T-cell (primary cell): ENCODE results near the gene SNN. TPM values are rescaled to one million over a fixed set of nuclear protein-coding genes. Genes with fewer than 3 reads are reported as not detected.
A peak's percentile ranks its signal among the peaks of the same experiment; 100 is the strongest.

Source experiments
- ATAC-seq, 4 experiments: fragments of 200-7000 bp in 3 of 4; fragments of 150-1000 bp in 1 of 4; cut with Tn5 transposase; replicated peaks in 1 of 4; 1 replicate in 3 of 4; 2 replicates in 1 of 4; pipeline ENCODE4 v1.10.0; 2021; ENCODE audit warnings: moderate library complexity in 3 of 4, mild to moderate bottlenecking in 2 of 4, moderate number of reproducible peaks in 1 of 4
- CTCF ChIA-PET, 2 donors: fragments of 300-600 bp; sonication (Branson Sonifier 250); formaldehyde crosslinking; loops; one replicate each; lab custom pipeline; 2022; ENCODE audit warnings: antibody characterized with exemption in 2 of 2; lab: Charles Lee
- POLR2A ChIA-PET, 2 donors: fragments of 300-600 bp; sonication (Branson Sonifier 250); formaldehyde crosslinking; loops; one replicate each; lab custom pipeline; 2022; ENCODE audit warnings: antibody characterized with exemption in 2 of 2; lab: Charles Lee
- DNase-seq, 35 experiments: peaks; one replicate each; pipeline versions ENCODE4 v3.0.0 to v3.0.0-alpha.2; 2013 to 2023
- H3K27ac ChIP-seq: one replicate; pipeline ENCODE4 v1.5.1; 2013; ENCODE audit warnings: low read length
- H3K27me3 ChIP-seq, 2 experiments: replicated peaks in 1 of 2; 1 replicate in 1 of 2; 2 replicates in 1 of 2; pipeline versions ENCODE4 v1.6.1 to v1.7.0; 2013; ENCODE audit warnings: low read length in 1 of 2, mixed read lengths in 1 of 2; ENCODE audit not compliant: control insufficient read depth in 2 of 2, insufficient read depth in 2 of 2; ENCODE audit errors: extremely low read depth in 1 of 2
- H3K36me3 ChIP-seq, 2 donors: 1 replicate in 1 of 2; 2 replicates in 1 of 2; pipeline versions ENCODE4 v1.6.1 to v1.7.0; 2013; ENCODE audit warnings: low read length in 1 of 2; ENCODE audit not compliant: control insufficient read depth in 2 of 2, insufficient read depth in 1 of 2; ENCODE audit errors: extremely low read depth in 1 of 2
- H3K4me1 ChIP-seq, 2 experiments: 1 replicate in 1 of 2; 2 replicates in 1 of 2; pipeline versions ENCODE4 v1.6.1 to v1.7.0; 2013; ENCODE audit warnings: low read length in 2 of 2, mixed read lengths in 1 of 2; ENCODE audit not compliant: insufficient read depth in 2 of 2, control insufficient read depth in 1 of 2; ENCODE audit errors: extremely low read depth in 1 of 2
- H3K4me3 ChIP-seq, 2 donors: 1 replicate in 1 of 2; 2 replicates in 1 of 2; pipeline versions ENCODE4 v1.5.1 to v1.7.0; 2013; ENCODE audit warnings: mild to moderate bottlenecking in 2 of 2, low read length in 1 of 2, moderate library complexity in 1 of 2; ENCODE audit not compliant: control insufficient read depth in 1 of 2; ENCODE audit errors: extremely low read depth in 1 of 2
- H3K9me3 ChIP-seq: 2 replicates; pipeline ENCODE4 v1.7.0; 2013
- H3K27ac Mint-ChIP-seq, 2 donors: one replicate each; pipeline ENCODE4 v1.8.0; 2020 to 2021; ENCODE audit warnings: mild to moderate bottlenecking in 2 of 2, mixed read lengths in 2 of 2
- H3K27me3 Mint-ChIP-seq, 2 donors: one replicate each; pipeline ENCODE4 v1.8.0; 2021 to 2022; ENCODE audit warnings: mixed read lengths in 2 of 2
- H3K36me3 Mint-ChIP-seq: one replicate; pipeline ENCODE4 v1.8.0; 2021; ENCODE audit warnings: mixed read lengths
- H3K4me1 Mint-ChIP-seq, 3 donors: one replicate each; pipeline ENCODE4 v1.8.0; 2020 to 2022; ENCODE audit warnings: mixed read lengths in 3 of 3, mild to moderate bottlenecking in 1 of 3
- H3K4me3 Mint-ChIP-seq, 3 donors: one replicate each; pipeline ENCODE4 v1.8.0; 2020 to 2022; ENCODE audit warnings: mild to moderate bottlenecking in 3 of 3, mixed read lengths in 3 of 3, moderate library complexity in 3 of 3
- H3K9me3 Mint-ChIP-seq, 3 donors: one replicate each; pipeline ENCODE4 v1.8.0; 2020 to 2022; ENCODE audit warnings: mixed read lengths in 3 of 3
- WGBS: methylation state at CpG from one replicate; pipeline ENCODE4 v1.1.5; 2013; ENCODE audit warnings: missing lambda C conversion rate; ENCODE audit not compliant: insufficient coverage; 5-methylcytosine and 5-hydroxymethylcytosine counted together
- total RNA-seq, 35 experiments: library from RNA in 6 of 35; stranded (reverse) in 6 of 35; fragments of 120-200 nt in 1 of 35; gene quantifications; one replicate each; pipeline versions ENCODE4 v1.2.1 to v1.2.4 and lab custom pipeline; 2013 to 2026

Gene SNN
- total RNA-seq, 5 donors from 2014 or later (not counting 1 experiment from before 2014, with no cell fraction given), result 17.4 to 56.2 (median 22.7) TPM

DNA sequence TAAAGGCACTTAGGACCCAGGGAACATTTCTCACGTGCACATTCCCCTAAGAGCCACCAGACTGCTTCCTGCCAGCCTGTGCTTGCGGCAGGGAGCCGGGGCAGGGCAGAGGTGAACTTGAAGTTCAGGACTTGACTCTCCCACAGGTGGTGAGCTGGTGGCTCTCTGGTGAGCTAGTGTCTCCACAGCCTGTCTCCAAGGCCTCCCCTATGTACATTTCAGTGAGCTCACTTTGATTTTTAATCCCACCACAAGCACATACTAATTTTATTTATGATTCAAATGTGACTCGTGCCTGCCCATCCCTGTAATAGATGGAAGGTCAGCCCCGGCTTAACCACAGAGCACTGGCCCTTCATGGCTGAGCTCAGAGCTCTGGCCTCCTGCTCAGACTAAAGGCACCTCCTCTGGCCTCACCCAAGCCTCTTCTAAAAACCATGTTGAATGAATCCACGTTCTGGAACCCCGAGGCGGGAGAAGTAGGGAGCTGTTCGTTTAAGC is 9.2 kb downstream of the SNN start:
- H3K27ac ChIP-seq, result peak overlapping the region; percentile 11
- peaks cover 18 to 57% of the 10 kb centered on the region in 2 experiments for H3K4me1 ChIP-seq
- no peak overlapping the region for H3K4me3 ChIP-seq
- 39% methylated on average over 6 of the region's 9 CpGs for WGBS
- peak overlapping the region; percentile 73 to 77 for H3K27ac Mint-ChIP-seq
- H3K36me3 Mint-ChIP-seq, result peaks cover 24% of the 10 kb centered on the region
- H3K36me3 ChIP-seq, result peaks cover 13 to 47% of the 10 kb centered on the region in 2 donors
- ChIA-PET POLR2A (interaction anchor here (0.6 to 0.8 kb wide), 3 partner anchors 95 to 165 kb away, joined by 3 to 6 read pairs (median 3); no protein-coding TSS in a partner anchor), CTCF (interaction anchor here in 1 of 2 donors (0.6 to 1.0 kb wide), 2 partner anchors 38 to 146 kb away, joined by 3 to 4 read pairs; no protein-coding TSS in a partner anchor)
- H3K27me3 ChIP-seq, result no peaks in the 10 kb centered on the region
- H3K9me3 ChIP-seq, result no peaks in the 10 kb centered on the region
- H3K27me3 Mint-ChIP-seq, result no peaks in the 10 kb centered on the region
- DNase-seq, result peak in 1 of 35 experiments; percentile 9
- no peak overlapping the region for H3K4me3 Mint-ChIP-seq
- peaks cover 59 to 80% (median 79%) of the 10 kb centered on the region in 3 donors for H3K4me1 Mint-ChIP-seq
- no peaks in the 10 kb centered on the region for H3K9me3 Mint-ChIP-seq
- no peak for ATAC-seq

DNA sequence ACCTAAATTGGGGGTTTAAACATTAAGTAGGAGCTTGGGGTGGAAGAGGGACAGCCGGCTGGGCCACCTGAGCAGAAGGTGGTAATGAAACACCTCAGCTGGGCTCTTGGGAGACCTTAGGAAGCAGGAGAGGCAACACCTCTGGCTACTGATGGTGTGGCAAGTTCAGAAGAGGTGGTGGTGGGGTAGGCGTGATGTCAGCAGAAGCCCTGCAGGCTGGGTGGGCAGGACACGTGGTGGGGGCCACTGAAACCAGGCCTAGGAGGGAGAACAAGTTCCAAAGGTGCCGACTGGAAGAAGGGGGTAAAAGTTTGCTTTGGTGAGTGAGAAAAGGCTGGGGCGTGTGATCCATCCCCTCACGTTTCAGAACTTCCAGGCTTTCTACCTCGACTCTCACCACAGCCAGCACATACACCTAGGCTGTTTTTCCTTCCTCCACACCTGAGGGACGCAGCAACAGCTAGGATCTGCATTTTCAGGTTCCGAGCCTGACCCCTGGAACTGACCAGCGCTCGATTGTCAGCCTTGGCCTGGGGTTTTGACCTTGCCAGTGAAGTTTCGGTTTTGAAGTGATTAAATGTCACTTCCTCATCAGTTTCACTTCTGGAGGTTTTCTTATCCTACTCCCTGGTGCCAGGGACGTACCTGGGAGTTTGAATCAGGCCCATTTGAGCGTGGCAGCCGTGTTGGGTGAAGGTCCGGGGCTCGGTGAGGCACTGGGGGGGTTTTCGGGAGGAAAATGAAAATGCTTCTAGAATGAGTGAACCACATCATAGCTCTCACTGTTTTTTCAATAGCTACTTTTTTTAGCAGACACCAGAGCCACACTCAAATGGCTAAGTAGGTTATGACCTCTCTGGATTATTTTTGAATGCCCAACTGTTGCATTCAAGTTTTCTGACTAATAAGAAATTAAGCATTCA is 10.0 kb downstream of the SNN start:
- Histone ChIP-seq H3K4me3 (no peak overlapping the region), H3K27ac (peak overlapping the region; percentile 11), H3K27me3 (no peaks in the 10 kb centered on the region), H3K36me3 (peaks cover 13 to 54% of the 10 kb centered on the region in 2 donors), H3K4me1 (peaks cover 14 to 50% of the 10 kb centered on the region in 2 experiments), H3K9me3 (no peaks in the 10 kb centered on the region)
- Mint-ChIP-seq H3K36me3 (peaks cover 31% of the 10 kb centered on the region), H3K4me3 (no peak overlapping the region), H3K9me3 (no peaks in the 10 kb centered on the region), H3K27ac (peak overlapping the region; percentile 57 to 84), H3K27me3 (no peaks in the 10 kb centered on the region), H3K4me1 (peaks cover 56 to 80% (median 78%) of the 10 kb centered on the region in 3 donors)
- DNase-seq, result no peak
- ChIA-PET CTCF (interaction anchor here (0.5 to 1.0 kb wide), 3 partner anchors 10 to 37 kb away, joined by 3 to 4 read pairs (median 3); no protein-coding TSS in a partner anchor), POLR2A (interaction anchor here (0.6 to 0.8 kb wide), 5 partner anchors 35 to 164 kb away, joined by 3 to 7 read pairs (median 4); no protein-coding TSS in a partner anchor)
- 89% methylated on average over 3 of the region's 18 CpGs for WGBS
- no peak for ATAC-seq

DNA sequence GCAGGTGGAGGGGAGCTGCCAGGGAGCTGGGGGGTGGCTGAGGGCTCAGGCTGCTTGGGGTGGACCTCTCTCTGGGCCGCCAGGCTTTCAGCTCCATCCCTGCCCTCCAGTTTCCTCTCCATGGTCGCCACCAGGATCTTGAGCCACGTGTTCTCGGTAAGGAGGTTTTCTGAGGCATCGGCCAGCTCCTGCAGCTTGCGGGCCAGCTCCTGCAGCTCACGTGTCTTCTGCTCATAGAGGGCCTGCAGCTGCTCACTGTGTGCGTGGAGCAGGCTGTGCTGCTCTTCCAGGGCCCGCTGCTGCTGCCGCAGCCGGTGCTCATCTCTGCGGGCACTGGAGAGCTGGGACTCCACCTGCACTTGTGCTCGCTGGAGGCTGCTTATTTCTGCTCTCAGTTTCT is 11.0 kb downstream of the SNN start:
- WGBS, result 94% methylated on average over 12 of the region's 13 CpGs
- Mint-ChIP-seq H3K4me1 (peaks cover 52 to 77% (median 73%) of the 10 kb centered on the region in 3 donors), H3K36me3 (peaks cover 40% of the 10 kb centered on the region), H3K27me3 (no peaks in the 10 kb centered on the region), H3K4me3 (no peak overlapping the region), H3K27ac (peak overlapping the region; percentile 92), H3K9me3 (no peaks in the 10 kb centered on the region)
- H3K9me3 ChIP-seq, result no peaks in the 10 kb centered on the region
- H3K4me1 ChIP-seq, result peaks cover 14 to 44% of the 10 kb centered on the region in 2 experiments
- ChIA-PET POLR2A (interaction anchor here (0.5 to 0.9 kb wide), 4 partner anchors 12 to 141 kb away, joined by 3 to 7 read pairs (median 4); no protein-coding TSS in a partner anchor), CTCF (interaction anchor here in 1 of 2 donors (1.0 kb wide), 1 partner anchor 12 kb away, joined by 3 read pairs; no protein-coding TSS in a partner anchor)
- ATAC-seq, result no peak
- H3K27ac ChIP-seq, result no peak overlapping the region
- H3K36me3 ChIP-seq, result peaks cover 17 to 64% of the 10 kb centered on the region in 2 donors
- no peak overlapping the region for H3K4me3 ChIP-seq
- H3K27me3 ChIP-seq, result no peaks in the 10 kb centered on the region
- peak in 1 of 35 experiments; percentile 9 for DNase-seq

DNA sequence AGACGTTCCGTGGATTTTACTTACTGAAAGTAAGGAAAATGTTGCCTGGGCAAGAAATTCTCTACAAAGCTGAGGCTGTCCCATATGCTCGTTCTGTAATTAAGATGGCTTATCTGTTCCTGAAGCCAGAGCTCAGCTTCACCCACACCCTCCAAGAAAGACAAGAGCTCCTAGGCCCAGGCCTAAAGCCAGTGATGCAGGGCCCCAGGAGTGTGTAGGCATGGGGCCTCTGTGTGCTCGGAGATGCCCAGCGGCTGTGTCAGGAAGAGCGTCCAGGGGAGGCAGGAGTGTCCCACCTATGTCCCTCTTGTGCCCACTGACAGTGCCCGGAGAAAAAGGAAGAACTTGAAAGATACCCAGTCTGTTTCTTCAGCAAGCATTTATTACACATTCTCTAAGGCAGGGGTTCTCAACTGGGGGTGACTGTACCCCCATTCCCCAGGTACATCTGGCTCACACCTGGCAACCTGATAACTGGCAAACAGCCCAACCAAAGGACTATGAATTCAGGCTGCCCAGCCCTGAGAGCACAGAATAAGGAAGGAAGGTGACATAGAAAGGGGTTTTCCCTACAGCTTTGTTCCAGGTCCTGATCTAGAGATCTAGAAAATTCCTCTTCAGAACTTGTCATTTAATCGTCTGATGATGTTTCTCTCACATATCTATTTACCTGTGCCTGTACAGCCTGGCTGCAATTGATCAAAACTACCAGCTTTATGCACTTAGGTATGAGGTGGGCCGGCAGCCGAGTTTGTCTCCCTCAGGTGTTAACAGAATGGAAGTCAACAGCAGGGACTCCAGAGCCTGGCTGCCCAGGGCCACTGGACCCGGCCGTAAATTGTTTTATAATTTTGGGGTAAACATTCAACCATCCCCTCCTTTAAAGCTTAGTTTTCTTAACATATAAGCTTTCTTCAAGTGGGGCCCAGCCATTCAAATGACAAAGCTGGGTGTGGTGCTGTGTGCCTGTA is 12.0 kb downstream of the SNN start:
- H3K36me3 ChIP-seq, result peaks cover 15 to 73% of the 10 kb centered on the region in 2 donors
- no peaks in the 10 kb centered on the region for H3K9me3 ChIP-seq
- Mint-ChIP-seq H3K27ac (peak overlapping the region; percentile 92), H3K9me3 (no peaks in the 10 kb centered on the region), H3K27me3 (no peaks in the 10 kb centered on the region), H3K36me3 (peaks cover 46% of the 10 kb centered on the region), H3K4me3 (peak overlapping the region in 1 of 3 donors; percentile 52), H3K4me1 (peaks cover 45 to 73% (median 67%) of the 10 kb centered on the region in 3 donors)
- POLR2A ChIA-PET, result interaction anchor here (0.5 to 0.9 kb wide), 3 partner anchors 11 to 142 kb away, joined by 3 to 12 read pairs (median 3); no protein-coding TSS in a partner anchor
- 100% methylated on average over 1 of the region's 12 CpGs for WGBS
- DNase-seq, result no peak
- no peaks in the 10 kb centered on the region for H3K27me3 ChIP-seq
- peak overlapping the region; percentile 42 for H3K27ac ChIP-seq
- H3K4me1 ChIP-seq, result peaks cover 14 to 40% of the 10 kb centered on the region in 2 experiments
- CTCF ChIA-PET, result interaction anchor here in 1 of 2 donors (0.6 kb wide), 1 partner anchor 148 kb away, joined by 4 read pairs; no protein-coding TSS in a partner anchor
- ATAC-seq, result no peak
- H3K4me3 ChIP-seq, result no peak overlapping the region

DNA sequence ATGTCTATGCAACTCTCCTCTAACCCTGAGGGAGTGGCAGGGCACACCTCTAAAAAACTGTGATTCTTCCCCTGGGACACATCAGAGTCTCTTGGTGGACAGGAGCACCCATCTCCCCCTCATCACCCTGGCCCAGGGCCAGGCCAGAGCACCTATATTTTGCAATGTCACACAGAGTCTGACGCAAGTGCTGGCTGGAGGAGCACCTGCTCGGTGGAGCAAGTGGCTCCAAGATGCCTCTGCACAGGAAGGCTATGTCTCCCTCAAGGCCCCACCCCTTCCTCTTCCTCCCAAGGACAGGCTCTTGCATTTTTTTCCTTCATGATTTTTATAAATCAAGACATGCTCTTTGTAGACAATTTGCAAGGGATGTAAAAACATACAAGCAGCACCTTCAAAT is 13.3 kb downstream of the SNN start:
- Histone ChIP-seq H3K4me1 (peaks cover 14 to 38% of the 10 kb centered on the region in 2 experiments), H3K9me3 (no peaks in the 10 kb centered on the region), H3K36me3 (peaks cover 8 to 78% of the 10 kb centered on the region in 2 donors), H3K4me3 (peak overlapping the region in 1 of 2 donors; percentile 19), H3K27me3 (no peaks in the 10 kb centered on the region), H3K27ac (peak overlapping the region; percentile 42)
- Mint-ChIP-seq H3K4me3 (peak overlapping the region in 1 of 3 donors; percentile 52), H3K9me3 (no peaks in the 10 kb centered on the region), H3K27ac (peak overlapping the region; percentile 92), H3K27me3 (no peaks in the 10 kb centered on the region), H3K4me1 (peaks cover 44 to 64% (median 58%) of the 10 kb centered on the region in 3 donors), H3K36me3 (peaks cover 51% of the 10 kb centered on the region)
- peak; percentile 57 to 63 (median 59) for ATAC-seq
- peak in 4 of 35 experiments; percentile 14 to 41 (median 34) for DNase-seq
- CTCF ChIA-PET, result no interaction called here
- POLR2A ChIA-PET, result no interaction called here
- 8% methylated on average over 2 of the region's 2 CpGs for WGBS
